NB4 (cell line): ENCODE results near the gene INAFM1.
"Not testable (repeated sequence)": the region's sequence is repeated elsewhere in the genome, so short reads cannot be mapped to it uniquely, and the experiment has no call there.

Experiments
- DNase-seq: peaks from one replicate; pipeline ENCODE4 v3.0.0; 2010; ENCODE audit warnings: low read depth
- H3K4me3 ChIP-seq: one replicate; pipeline ENCODE4 v1.5.1; 2011; ENCODE audit warnings: mild to moderate bottlenecking, low read depth, low read length, moderate library complexity
- CTCF ChIP-seq: IDR thresholded peaks from one replicate; pipeline ENCODE4 v1.5.1; 2012; ENCODE audit warnings: low read depth, low read length
- MAX ChIP-seq: IDR thresholded peaks from 2 replicates; pipeline ENCODE4 v1.6.1; 2011; ENCODE audit warnings: low read depth, low read length
- MYC ChIP-seq: IDR thresholded peaks from 2 replicates; pipeline ENCODE4 v1.6.1; 2011; ENCODE audit warnings: low read depth, low read length
- POLR2A ChIP-seq: IDR thresholded peaks from 2 replicates; pipeline ENCODE4 v1.6.1; 2011; ENCODE audit warnings: mild to moderate bottlenecking; ENCODE audit not compliant: insufficient read length; ENCODE audit errors: extremely low read depth

The INAFM1 gene

GRCh38 chr19:47271949-47272348, 2.7 kb upstream of the INAFM1 start:
- TF ChIP-seq CTCF (no peak), MAX (peak; percentile 56; the same call in 1 of the 2 replicates)
- H3K4me3 ChIP-seq: no peak overlapping the region
- DNase-seq: peak; percentile 86

GRCh38 chr19:47272448-47273312, 2.0 kb upstream of the INAFM1 start:
- peak; percentile 98 for DNase-seq

GRCh38 chr19:47273313-47274070, 1.2 kb upstream of the INAFM1 start:
- peak; percentile 100 for DNase-seq

More at GRCh38 chr19:47272448-47273312, 2.0 kb upstream of the INAFM1 start:
- TF ChIP-seq MAX (no peak; the same call in 1 of the 2 replicates), MYC (no peak; the same call in 1 of the 2 replicates), CTCF (no peak), POLR2A (no peak)
- H3K4me3 ChIP-seq: peak overlapping the region; percentile 69

GRCh38 chr19:47274891-47275761, 441 bp downstream of the INAFM1 start:
- TF ChIP-seq POLR2A: no peak
- peak; percentile 68 for TF ChIP-seq MAX
- peak; percentile 61; the same call in 1 of the 2 replicates for TF ChIP-seq MYC
- no peak for TF ChIP-seq CTCF
- H3K4me3 ChIP-seq: peak overlapping the region; percentile 54
- no peak for DNase-seq

More at GRCh38 chr19:47273313-47274070, 1.2 kb upstream of the INAFM1 start:
- peak; percentile 79 for TF ChIP-seq MYC
- TF ChIP-seq POLR2A: peak; percentile 98
- TF ChIP-seq CTCF: no peak
- peak; percentile 90 for TF ChIP-seq MAX
- peak overlapping the region; percentile 69 for H3K4me3 ChIP-seq

GRCh38 chr19:47275791-47276461, 1.2 kb downstream of the INAFM1 start:
- peak overlapping the region; percentile 52 for H3K4me3 ChIP-seq
- TF ChIP-seq MAX (no peak), CTCF (no peak), POLR2A (no peak), MYC (no peak)
- DNase-seq: peak; percentile 47

- H3K4me3 ChIP-seq: not testable (repeated sequence)
Measured at GRCh38 chr19:47276513-47276912, 1.8 kb downstream of the INAFM1 start.

More at GRCh38 chr19:47276513-47276912, 1.8 kb downstream of the INAFM1 start:
- not testable (repeated sequence) for DNase-seq
